GM20431 (cell line): Measurements from ENCODE around the gene PELI2.

ENCODE experiments used
- in situ Hi-C: fragments of 300-500 bp; cut with MseI, MboI; formaldehyde crosslinking; loops from one replicate; pipeline ENCODE4 v1.15.0; 2020; ENCODE audit warnings: low sequenced_read_pairs; ENCODE audit not compliant: unreplicated experiment

Gene PELI2

DNA sequence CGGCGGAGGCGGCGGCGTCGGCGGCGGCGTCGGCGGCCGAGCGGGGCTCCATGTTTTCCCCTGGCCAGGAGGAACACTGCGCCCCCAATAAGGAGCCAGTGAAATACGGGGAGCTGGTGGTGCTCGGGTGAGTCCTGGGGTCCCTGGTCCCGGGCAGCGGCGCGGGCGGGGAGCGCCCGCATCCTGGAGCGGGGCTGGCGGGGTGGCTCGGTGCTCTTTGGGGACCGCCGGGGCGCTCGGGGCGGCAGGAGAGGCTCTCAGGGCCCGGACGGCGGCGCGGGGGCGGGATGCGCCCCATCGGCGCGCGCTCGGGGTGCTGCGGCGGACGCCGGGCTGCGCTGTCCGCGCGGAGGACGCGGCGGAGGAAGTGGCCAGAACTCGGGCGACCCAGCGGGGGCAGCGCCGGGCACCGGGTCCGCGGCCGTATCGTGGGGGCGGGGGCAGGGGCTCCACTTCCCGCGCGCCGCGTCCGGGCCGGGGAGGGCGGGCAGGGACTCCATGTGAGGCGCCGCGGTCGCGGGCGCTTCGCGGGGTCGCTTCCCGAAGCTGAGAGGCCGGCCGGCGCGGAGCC is 485 bp downstream of the PELI2 start:
- in situ Hi-C loops = no loop called here

DNA sequence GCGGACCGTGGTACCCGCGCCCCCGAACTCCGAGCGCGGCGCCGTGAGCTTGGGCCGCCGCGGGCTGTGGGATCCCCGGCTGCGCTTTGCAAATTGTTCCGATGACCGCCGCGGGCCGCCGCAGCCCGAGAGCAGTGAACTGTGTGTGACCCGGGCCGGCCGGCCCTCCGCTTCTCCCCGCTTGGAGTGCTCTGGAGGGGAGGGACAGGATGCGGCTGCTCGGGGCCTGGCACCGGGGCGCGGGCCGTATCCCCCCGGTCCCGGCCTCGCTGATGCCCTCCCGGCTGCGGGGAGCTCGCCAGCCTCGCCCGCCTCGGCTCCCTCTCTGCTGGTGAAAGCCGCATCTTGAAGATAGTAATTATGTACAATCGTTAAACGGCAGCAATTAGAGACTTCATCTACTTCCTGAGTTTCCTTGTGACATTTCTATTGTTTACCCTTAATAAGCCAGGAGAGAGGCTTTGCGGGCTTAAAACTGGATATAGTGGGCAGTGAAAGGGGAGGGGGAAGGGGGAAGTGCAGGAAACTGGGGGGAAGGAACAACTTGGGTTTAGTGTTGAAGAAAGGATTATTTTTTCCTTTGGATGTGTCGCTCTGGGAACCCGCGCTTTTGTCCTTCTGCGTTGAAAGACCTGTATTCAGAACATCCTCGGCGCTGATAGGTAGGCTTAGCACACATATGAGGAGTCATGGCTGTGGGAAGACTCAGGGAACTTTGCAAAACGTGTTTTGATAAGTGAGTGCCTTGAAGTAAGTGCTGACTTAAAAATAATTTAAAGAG is 1.2 kb downstream of the PELI2 start:
- in situ Hi-C loops = no loop called here

DNA sequence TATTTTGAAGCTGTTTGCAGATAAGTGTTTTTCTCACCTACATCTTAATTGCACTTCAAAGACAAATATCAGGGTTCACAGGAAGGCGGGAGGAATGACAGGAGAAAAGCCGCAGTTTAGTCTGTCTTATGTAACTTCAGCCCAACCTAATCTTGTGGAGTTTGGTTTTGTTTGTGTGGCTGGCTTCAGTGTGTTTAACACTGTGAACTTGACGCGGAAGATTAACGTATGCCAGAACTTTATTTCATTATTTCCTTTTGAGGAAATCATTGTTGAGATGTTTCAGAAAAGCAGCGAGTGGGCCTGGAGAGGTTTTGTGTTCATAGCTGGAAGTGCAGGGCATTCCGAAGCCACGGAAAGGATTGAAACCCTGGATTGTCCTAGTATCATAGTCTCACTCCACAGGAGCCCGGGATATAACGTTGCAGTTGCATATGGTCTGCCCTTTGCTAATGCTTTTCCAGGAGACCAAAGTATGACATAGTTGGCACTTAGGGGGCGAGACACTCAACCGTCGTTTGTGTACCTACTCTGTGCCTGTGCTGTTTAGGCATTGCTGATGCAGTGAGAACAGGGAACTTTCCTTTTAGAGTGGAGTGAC is 2.0 kb downstream of the PELI2 start:
- in situ Hi-C loops = no loop called here

DNA sequence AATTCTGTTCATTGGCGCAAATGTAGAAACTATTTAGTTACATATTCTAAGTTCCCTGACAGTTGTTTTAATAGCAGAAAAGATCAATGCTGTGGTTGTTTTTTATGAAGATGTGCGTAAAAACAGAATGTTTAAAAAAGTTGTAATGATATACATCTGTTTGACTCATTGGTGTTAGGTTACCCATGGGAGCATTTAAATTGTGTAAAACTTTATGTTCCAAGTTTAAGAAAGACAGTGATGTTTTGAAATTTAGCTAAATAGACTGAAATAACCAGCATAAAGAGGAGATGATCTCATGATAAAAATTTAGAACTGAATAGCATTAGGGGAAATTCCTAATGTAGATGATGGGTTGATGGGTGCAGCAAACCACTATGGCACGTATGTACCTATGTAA is 3.6 kb downstream of the PELI2 start:
- in situ Hi-C loops = no loop called here

DNA sequence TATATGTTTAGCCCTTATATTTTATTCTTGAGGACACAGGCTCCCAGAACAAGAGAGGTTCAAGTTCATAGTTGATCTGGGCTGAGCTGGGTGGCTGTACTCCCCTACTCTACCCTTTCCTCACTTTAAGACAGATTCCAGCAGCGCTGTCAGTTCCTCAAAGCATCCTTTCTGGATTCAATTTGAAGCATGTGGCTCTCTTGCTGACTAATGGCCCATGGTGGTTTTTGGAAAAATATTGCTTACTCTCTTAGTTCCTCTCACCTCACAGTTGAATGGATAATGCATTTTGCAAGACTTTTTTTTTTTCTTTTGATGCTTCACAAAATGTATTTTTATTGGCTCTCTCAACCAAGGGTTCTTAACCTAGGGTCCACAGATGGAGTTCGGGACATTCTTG is 4.1 kb downstream of the PELI2 start:
- in situ Hi-C loops = no loop called here

DNA sequence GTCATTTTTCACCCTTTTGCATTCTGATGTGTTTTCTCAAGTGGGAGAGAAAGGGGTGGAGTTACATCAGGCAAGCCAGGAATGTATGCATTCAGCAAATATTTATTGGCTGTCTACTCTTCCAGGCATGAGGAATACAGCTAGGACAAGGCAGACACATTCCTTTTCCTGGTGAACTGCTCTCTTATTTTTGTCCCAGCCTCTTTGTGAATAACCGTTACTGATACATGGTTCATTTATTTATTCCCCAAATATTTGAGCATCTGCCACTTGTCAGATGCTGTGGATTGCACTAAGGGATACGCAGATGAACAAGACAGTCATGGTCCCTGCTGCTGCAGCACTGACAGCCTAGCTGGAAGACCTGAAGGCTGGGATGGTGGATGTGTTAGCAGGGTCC is 6.1 kb downstream of the PELI2 start:
- in situ Hi-C loops = no loop called here

DNA sequence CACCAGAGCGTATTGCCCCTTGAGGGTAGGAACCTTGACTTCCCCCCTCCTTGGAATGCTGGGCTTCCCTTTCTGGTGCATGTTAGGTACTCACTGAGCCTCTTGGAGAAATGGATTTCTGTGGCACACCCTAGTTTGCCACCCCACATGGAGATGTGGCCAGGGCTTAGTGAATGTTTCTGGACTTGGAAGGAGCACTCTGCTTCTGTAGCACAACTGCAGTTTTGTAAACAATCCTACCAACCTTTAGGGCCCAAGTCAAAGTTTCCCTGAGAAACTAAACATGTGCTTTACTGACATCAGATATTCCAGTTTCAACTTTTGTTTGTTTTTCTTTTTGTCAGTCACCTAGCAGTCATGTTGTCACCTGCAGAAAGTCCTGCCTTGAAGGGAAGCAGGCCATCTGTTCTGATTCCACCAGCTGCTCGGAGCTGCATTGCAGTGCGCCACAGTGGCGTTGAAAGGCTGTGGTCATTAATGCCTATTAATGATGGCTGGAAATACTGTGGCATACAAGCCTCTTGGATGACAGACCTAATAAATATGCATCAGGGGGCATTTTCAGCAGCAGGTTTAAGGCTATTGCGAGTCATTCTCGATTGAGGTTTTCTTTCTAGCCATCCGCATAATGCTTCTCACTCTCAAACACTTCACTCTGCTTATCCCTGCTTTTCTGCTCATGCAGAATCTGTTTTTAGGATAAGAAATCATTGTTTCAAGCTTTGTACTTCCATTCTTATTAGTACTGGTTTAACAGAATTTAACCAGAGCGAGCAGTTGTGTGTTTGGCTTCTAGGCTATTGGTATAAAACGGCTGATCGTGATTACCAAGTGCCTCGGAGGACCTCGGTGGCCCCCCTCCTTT is 7.8 kb downstream of the PELI2 start:
- in situ Hi-C loops = no loop called here

DNA sequence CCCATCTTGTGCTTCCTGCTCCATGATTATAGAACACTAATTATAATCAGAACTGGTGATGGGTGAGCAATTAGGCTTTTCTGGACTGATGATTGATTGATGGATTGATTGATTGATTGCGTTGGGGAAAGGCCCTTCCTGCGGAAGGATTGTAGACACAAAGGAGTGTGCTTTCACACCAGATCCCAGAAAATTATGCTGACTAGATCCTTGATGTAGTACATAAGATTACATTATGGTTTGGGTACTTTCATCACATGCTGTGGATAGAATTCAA is 8.4 kb downstream of the PELI2 start:
- in situ Hi-C loops = no loop called here

DNA sequence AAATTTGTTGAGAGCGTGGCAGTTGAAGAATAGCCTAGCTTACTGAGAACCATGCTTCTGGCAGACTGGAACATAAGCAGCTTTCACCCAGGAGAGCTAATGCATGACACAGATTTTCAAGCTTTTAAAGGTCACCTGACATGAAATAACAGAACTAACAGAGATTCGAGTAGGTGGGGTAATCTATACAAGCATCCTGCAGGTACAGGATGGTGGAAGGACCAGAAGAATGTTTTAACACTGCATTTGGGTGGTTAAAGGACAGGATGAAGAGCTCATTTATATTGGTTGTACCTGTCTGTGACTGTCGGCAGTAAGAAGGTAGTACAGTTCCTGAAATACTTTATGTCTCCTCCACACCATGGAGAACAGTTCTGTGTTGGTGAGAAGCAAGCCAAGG is 8.9 kb downstream of the PELI2 start:
- in situ Hi-C loops = no loop called here

DNA sequence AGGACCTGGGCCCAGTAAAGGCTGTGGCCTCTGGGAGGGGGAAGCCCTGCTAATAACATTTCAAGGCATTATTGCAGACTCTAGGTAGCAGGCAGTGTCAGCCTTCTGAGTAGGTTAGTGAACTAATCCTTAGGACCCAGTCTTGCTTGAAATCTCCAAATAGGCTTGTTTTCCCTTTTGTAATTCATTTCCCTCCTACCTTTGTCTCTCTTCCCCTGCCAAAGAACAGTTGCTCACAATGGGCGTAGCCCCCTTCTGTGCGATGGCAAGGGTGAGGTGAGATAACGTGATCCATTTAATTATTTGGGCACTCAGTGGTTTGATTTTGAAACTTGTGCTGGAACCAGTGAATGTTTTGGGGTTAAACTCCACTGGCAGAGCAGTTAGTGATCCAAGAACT is 10.9 kb downstream of the PELI2 start:
- in situ Hi-C loops = no loop called here

DNA sequence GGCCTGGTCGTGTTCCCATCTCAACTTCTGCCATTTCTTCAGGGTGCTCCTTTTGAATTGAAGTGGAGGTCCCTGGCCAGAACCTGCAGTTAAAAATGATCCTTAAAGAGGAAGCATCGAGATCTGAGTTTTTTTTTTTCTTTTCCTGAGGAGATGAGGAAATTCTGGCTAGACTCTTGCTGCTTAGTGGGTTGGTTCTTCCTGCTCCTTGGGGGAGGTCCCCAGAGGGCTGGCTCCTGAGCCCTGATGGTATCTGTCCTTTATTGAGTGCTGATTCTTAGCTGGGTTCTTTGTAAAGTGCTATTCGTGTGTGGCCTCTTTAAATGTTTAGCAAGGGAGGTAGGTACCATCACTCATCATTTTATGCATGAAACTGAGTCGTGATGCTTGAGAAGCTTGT is 11.7 kb downstream of the PELI2 start:
- in situ Hi-C loops = no loop called here

DNA sequence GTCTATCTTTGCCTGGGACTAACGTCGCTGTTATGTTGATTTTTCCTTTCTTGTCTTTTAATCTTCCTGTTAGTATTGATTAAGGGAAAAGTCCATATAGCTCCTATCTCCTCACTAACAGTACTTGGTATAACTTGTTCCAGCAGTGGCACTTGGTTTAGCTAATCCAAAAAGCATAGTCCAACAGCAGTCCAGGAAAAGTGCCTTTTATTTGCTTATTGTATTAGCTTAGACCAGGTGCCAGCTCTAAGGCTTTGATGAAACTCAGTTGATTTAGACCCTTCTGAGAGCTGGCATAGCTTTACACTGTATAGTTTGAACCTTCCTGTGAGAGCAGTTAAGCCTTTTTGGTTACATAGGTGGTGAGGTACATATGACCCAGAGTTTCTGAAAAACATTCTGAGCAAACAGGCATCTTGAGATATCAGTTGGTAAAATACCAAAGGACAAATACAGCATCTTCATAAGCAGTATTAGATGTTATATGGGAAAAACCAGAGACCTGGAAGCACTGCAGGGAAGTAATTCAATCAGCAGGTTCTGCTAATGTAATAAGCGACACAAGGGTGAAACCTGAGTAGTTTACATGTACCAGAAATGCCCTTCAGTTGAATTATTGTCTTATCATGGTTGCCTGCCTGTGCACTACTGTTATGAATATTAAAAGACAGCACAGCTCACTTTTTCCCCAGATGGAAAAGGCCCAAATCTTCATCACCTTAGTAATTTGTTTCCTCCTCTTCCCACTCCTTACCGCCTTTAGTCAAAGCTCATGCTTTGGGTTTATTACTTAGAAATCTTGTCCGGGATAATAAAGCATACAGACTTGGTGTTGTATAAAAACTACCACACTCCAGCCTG is 13.0 kb downstream of the PELI2 start:
- in situ Hi-C loops = no loop called here

DNA sequence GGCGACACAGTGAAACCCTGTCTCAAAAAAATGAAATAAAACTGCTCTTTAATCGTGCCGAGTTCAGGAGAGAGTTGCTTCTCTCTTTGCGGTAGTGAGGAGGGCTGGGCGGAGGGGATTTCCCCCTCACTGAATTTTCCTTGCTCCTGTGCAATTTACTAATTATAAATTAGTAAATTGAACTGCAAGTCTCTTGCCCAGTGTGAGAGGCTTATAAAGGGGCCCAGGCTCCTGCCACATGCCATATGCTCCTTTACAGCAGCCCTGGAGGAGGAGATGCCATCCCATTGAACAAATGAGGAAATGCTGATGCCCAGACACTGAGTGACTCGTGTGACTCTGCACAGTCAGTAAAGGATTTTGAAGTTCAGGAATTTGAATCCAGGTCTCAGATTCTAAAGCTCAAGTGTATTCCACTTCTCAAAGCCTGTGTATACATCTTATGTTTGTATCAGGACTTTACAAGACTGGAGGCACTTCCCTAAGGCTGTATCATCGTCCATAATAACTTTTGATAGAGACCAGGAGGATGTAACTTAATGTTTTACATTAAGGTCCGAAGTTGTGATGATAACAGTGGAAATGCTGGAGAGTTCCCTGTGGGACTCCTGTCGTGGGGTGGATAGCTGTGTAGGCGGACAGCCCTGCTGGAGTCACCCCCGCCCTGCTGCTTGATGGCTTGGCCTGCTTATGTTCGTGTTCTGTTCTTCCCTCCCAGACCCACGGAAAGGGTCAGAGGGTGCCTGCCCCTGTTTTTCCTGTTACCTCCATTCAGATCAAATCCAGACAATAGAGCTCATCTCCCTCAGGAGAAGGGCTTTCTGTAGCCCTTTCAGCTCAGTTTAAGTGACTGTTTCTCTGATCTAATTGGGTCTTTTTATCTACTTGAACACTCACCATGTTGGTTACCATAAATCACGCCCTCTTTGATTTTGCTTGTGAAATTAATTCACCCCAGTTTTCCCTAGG is 13.9 kb downstream of the PELI2 start:
- in situ Hi-C loops = no loop called here

DNA sequence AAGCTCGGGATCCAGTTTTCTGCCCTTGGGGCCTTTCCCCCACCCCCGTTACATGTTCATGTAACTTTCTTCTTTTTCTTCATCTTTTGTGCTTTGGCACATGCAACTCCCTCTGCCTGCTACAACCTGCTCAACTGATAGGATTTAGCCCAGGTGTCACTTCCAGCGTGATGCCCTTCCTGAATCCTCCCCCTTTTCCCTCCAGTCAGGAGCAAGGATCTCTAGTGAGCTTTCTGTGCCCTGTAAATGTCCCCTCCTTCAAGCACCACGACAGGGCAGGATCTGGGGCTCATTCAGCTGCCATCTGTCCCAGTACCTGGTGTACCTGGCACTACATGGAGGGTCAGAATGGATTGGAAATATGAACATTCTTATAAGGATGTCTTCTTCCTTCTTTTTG is 15.3 kb downstream of the PELI2 start:
- in situ Hi-C loops = no loop called here

DNA sequence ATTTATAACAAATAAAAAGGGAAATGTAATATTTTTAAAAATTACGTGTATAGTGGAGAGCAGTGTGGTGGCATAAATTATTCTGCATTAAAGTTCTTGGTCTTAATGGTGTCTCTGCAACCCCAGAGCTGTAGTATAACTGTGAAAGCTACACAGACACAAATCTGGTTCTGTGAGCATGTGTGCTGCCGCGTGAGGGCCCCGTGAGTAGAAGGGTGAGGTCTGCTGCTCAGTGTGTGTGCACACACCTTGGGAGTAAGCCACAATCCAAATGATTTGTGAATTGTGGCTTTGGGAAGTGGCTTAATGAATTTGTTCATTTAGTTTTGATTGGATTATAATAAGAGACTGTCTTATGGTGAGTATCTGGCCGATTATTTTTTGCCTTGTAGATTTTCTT is 16.8 kb downstream of the PELI2 start:
- in situ Hi-C loops = no loop called here

DNA sequence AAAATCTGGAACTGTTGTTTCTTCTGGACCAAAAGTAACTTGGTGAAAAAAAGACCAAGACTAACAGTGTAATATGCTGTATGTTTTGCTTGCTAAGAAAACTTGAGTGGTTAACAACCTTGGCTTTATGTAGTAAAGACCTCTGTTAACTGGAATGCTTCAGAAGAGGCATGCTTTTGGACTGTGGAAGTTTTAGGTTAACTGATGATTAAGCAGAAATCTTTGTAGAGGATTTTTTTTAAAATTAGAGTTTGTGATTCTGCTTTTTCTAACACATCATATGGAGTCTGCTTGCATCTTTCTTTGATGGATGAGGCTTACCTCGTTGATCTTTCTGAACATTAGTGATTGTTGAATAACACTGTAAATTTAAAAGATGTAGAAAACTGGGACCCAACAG is 17.5 kb downstream of the PELI2 start:
- in situ Hi-C loops = no loop called here

DNA sequence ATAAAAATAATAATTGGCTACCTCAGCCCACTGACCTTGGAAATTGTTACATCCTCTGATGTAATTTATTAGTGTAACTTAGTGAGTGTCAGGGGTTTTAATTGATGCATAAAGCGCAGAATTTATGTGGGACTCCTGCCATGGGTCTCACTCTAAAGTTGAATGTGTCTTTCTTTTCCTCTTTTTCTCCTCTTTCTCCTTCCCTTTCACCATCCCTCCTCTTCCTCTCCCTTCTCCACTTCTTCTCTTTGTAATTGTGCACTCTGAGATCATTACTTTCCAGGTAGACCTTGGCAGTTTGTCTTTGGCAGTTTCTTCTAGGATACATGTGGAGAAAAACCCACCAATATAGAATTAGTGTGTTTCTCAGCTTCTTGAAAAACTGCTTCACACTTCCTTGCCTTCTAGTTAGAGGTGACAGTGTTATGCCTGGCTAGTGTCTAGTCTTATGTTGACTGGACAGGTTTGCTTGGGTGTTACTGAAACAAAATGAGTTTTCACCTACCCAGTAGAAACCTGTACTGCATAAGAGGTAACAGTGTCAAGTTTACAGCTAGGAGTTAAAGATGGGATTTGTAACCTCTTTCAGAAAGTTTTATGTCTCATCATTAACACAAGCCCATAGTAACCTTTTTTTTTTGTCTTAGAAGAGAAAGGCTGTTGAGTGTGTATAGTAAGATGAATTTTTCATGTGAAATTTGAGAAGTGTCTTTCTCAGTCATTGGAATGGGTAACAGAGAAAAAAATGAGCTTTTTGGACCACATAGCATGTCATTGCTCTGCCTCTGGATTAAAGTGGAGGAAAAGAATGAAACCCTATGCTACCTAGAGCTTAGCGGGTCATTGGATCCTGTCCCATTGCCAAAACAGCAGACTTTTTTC is 18.6 kb downstream of the PELI2 start:
- in situ Hi-C loops = no loop called here

DNA sequence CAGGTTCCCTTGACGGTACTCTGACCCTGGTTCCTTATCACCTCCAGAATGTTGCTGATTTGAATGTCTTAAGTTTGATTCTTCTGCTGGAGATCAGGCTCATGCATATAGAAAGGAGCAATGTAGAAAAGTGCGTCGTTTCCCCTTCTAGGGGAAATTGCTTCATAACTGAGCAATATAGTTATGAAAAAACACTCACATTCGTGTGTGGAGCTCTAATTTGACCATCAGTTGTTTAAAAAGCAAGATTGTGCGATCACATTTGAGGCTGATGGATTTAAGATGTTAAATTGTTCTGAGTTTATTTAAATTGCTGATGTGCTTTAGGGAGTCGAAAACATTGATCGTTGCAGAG is 19.2 kb downstream of the PELI2 start:
- in situ Hi-C loops = no loop called here
